BLaER1 (cell line): ENCODE results near the gene FAM117A.

Source experiments
- H3K27ac ChIP-seq: shearing (Covaris generic); formaldehyde crosslinking; 2 replicates; pipeline ENCODE4 v1.8.1; 2022
- H3K27me3 ChIP-seq: shearing (Covaris generic); formaldehyde crosslinking; 2 replicates; pipeline ENCODE4 v1.8.1; 2022
- H3K36me3 ChIP-seq: shearing (Covaris generic); formaldehyde crosslinking; 2 replicates; pipeline ENCODE4 v1.8.1; 2022
- H3K4me1 ChIP-seq: shearing (Covaris generic); formaldehyde crosslinking; 2 replicates; pipeline ENCODE4 v1.8.1; 2022
- H3K4me2 ChIP-seq: shearing (Covaris generic); formaldehyde crosslinking; 2 replicates; pipeline ENCODE4 v1.8.1; 2022
- H3K4me3 ChIP-seq: shearing (Covaris generic); formaldehyde crosslinking; 2 replicates; pipeline ENCODE4 v1.8.1; 2022
- H3K9ac ChIP-seq: shearing (Covaris generic); formaldehyde crosslinking; 2 replicates; pipeline ENCODE4 v1.8.1; 2022
- H3K9me3 ChIP-seq: shearing (Covaris generic); formaldehyde crosslinking; 2 replicates; pipeline ENCODE4 v1.8.1; 2022
- H4K20me1 ChIP-seq: shearing (Covaris generic); formaldehyde crosslinking; 2 replicates; pipeline ENCODE4 v1.8.1; 2022
- Cebpa-rat ChIP-seq: shearing (Covaris generic); IDR thresholded peaks from 2 replicates; pipeline ENCODE4 v1.8.1; 2022

Gene FAM117A, protein sequence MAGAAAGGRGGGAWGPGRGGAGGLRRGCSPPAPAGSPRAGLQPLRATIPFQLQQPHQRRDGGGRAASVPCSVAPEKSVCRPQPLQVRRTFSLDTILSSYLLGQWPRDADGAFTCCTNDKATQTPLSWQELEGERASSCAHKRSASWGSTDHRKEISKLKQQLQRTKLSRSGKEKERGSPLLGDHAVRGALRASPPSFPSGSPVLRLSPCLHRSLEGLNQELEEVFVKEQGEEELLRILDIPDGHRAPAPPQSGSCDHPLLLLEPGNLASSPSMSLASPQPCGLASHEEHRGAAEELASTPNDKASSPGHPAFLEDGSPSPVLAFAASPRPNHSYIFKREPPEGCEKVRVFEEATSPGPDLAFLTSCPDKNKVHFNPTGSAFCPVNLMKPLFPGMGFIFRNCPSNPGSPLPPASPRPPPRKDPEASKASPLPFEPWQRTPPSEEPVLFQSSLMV

DNA sequence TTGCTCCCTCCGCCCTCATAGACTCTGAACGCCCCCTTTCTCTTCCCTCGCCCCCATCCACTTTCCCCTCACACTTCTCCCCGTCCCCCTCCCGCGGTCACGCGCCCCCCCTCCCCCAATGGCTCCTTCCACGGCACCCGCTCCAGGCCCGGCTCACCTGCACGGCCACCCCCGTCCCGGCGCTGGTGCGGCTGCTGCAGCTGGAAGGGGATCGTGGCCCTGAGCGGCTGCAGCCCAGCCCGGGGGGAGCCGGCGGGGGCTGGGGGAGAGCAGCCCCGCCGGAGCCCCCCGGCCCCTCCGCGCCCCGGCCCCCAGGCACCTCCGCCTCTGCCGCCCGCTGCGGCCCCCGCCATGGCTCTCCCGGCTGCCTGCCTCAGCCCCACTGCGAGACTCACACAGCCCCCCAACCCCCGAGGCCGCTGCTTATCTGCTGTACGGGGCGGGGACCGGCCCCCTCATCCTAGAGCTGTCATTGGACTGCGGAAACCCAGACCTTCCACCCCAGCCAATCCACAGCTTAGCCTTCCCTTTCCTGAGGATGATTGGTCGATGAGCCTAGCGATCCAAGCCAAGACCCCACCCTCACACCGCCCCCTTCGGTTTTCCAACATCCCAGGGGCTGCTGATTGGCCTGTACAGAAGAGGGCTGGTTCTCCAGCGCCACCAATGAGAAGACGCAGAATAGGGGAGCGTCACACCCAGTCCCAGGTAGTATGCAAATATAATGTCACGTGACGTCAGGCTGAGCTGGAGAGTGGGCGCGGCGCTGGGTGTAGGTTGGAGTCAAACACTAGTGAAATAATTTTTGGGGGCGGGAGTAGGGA, at the start of gene FAM117A:
FAM117A (minus strand) TSS at position 397 of the 824 bp plus-strand sequence; CDS start at position 353, 44 bp downstream.
- Histone ChIP-seq H3K9me3 (no peaks in the 10 kb centered on the region), H3K4me2 (peak within 1 kb of the TSS; percentile 95), H4K20me1 (peaks cover 46% of the 10 kb centered on the region), H3K4me3 (peak within 1 kb of the TSS; percentile 81), H3K4me1 (peaks cover 63% of the 10 kb centered on the region), H3K36me3 (peaks cover 11% of the 10 kb centered on the region), H3K27ac (peak within 1 kb of the TSS; percentile 65), H3K27me3 (no peaks in the 10 kb centered on the region), H3K9ac (peak within 1 kb of the TSS; percentile 78)
- no peak for TF ChIP-seq Cebpa-rat

DNA sequence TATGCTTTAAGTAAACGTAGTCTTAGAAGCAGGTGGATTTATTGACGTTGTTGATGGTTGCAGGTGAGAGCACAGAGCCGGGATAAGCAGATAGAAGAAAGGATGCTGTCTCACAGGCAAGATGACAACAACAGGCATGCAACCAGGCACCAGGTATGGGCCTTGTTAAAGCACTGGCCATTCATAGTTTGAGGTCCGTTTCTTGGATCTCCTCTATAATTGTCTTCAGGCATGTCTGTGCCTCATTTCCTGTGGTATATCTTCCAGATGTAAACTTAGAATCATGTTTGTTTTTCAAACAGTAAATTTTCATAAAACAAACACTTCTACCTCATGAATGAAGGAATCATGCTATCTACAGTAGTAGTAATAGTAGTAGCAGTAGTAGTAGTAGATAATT, 45.1 kb upstream of the FAM117A start:
- Histone ChIP-seq H3K9me3 (no peaks in the 10 kb centered on the region), H3K27me3 (no peaks in the 10 kb centered on the region), H3K9ac (no peak overlapping the region), H4K20me1 (peaks cover 81% of the 10 kb centered on the region), H3K4me2 (no peak overlapping the region), H3K4me3 (no peak overlapping the region), H3K36me3 (peaks cover 96% of the 10 kb centered on the region), H3K4me1 (peaks cover 18% of the 10 kb centered on the region), H3K27ac (no peak overlapping the region)
- TF ChIP-seq Cebpa-rat, result no peak

DNA sequence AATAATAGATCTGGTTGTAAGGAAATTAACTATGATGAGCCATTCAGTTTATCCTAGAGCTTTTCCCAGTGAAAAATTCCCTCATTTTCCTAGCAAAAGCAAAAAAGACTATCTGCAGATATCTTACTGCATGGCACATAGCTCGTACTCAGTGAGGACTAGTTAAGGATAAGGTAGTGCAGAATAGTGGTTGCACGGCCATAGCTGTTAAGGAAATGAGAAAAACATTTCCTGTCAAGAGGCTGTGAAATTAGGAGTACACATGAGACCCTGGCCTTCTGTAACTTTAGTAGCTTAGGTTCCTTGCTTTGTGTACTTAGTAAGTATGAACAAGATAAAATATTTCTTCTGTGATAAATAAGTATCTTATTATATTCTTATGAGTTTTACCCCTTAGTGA, 34.8 kb upstream of the FAM117A start:
- Histone ChIP-seq H3K9me3 (peaks cover 16% of the 10 kb centered on the region), H3K27me3 (no peaks in the 10 kb centered on the region), H3K4me3 (no peak overlapping the region), H4K20me1 (peaks cover 91% of the 10 kb centered on the region), H3K9ac (no peak overlapping the region), H3K4me2 (no peak overlapping the region), H3K4me1 (peaks cover 4% of the 10 kb centered on the region), H3K36me3 (peaks cover 99% of the 10 kb centered on the region), H3K27ac (no peak overlapping the region)
- no peak for TF ChIP-seq Cebpa-rat

DNA sequence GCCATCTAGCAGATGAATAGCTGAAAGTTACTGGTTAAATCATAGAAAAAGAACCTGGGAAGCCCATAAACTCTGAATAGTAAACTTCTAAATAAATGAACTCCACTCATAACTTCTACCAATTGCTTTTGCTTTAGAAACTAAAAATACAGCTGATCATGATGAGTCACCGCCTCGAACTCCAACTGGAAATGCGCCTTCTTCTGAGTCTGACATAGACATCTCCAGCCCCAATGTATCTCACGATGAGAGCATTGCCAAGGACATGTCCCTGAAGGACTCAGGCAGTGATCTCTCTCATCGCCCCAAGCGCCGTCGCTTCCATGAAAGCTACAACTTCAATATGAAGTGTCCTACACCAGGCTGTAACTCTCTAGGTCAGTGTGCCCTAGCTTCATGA, 34.3 kb upstream of the FAM117A start:
- Histone ChIP-seq H4K20me1 (peaks cover 97% of the 10 kb centered on the region), H3K4me3 (no peak overlapping the region), H3K9me3 (peaks cover 11% of the 10 kb centered on the region), H3K27ac (no peak overlapping the region), H3K9ac (no peak overlapping the region), H3K36me3 (peaks cover 100% of the 10 kb centered on the region), H3K4me2 (no peak overlapping the region), H3K27me3 (no peaks in the 10 kb centered on the region), H3K4me1 (no peaks in the 10 kb centered on the region)
- no peak for TF ChIP-seq Cebpa-rat

DNA sequence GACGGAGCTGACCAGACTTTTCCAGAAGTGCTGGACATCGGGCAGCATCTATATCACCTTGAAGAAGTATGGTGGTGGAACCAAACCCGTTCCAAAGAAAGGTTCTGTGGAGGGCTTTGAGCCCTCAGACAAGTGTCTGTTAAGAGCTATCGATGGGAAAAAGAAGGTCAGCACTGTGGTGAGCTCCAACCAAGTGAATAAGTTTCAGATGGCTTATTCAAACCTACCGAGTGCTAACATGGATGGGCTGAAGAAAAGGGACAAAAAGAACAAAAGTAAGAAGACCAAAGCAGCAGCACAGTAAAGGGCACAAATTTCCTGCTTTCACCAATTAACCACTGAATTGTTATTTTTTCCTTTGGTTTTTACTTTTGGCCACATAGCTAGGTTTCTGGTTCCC, 31.4 kb upstream of the FAM117A start:
- H4K20me1 ChIP-seq, result peaks cover 100% of the 10 kb centered on the region
- peaks cover 4% of the 10 kb centered on the region for H3K4me1 ChIP-seq

DNA sequence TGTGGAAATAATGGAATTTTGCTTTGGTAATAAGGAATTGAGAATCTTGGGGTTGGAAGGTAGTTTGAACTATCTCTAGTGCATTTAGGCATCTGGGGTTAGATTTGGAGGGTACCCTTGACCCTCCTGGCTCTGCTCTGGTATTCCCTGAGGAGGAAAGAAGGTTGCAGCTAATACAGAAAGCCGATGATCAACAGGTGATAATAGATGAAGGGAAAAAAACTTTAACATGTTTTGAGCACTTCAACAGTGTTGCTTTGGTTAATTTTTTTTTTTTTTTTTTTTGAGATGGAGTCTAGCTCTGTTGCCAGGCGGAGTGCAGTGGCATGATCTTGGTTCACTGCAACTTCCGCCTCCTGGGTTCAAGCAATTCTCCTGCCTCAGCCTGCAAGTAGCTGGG, 29.4 kb upstream of the FAM117A start:
- H3K4me1 ChIP-seq, result peaks cover 16% of the 10 kb centered on the region
- H3K4me2 ChIP-seq, result no peak overlapping the region
- H3K9me3 ChIP-seq, result no peaks in the 10 kb centered on the region
- H3K4me3 ChIP-seq, result no peak overlapping the region
- no peak for TF ChIP-seq Cebpa-rat
- no peaks in the 10 kb centered on the region for H3K27me3 ChIP-seq
- H4K20me1 ChIP-seq, result peaks cover 92% of the 10 kb centered on the region
- H3K9ac ChIP-seq, result no peak overlapping the region
- H3K27ac ChIP-seq, result no peak overlapping the region
- H3K36me3 ChIP-seq, result peaks cover 88% of the 10 kb centered on the region

More for the DNA sequence above, 31.4 kb upstream of the FAM117A start:
- TF ChIP-seq Cebpa-rat, result no peak
- no peak overlapping the region for H3K4me3 ChIP-seq
- H3K9me3 ChIP-seq, result no peaks in the 10 kb centered on the region
- no peak overlapping the region for H3K4me2 ChIP-seq
- no peak overlapping the region for H3K9ac ChIP-seq
- H3K27me3 ChIP-seq, result no peaks in the 10 kb centered on the region
- peaks cover 100% of the 10 kb centered on the region for H3K36me3 ChIP-seq
- H3K27ac ChIP-seq, result no peak overlapping the region

DNA sequence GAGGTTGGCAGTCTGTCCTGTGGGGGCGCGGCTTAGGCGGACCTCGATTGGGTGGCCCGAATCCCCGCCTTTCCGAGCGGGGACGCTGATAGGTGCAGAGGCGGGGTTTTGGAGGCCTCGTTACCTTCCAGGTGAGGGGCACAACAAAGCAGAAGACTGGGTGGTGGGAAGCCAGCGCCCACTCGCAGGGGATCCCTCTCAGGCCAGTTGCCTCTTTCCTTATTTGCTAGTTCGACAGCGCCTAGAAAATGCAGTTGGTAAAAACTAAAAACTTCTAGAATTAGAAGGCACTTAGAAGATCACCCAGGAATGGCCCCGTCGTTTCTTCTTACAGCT, 25.3 kb upstream of the FAM117A start:
- Histone ChIP-seq H3K27ac (no peak overlapping the region), H3K36me3 (peaks cover 47% of the 10 kb centered on the region), H3K4me2 (peak overlapping the region; percentile 82), H3K4me3 (peak overlapping the region; percentile 88), H3K27me3 (no peaks in the 10 kb centered on the region), H3K4me1 (peaks cover 47% of the 10 kb centered on the region), H4K20me1 (peaks cover 51% of the 10 kb centered on the region), H3K9me3 (no peaks in the 10 kb centered on the region), H3K9ac (no peak overlapping the region; the same call in 1 of the 2 replicates)
- TF ChIP-seq Cebpa-rat, result no peak

DNA sequence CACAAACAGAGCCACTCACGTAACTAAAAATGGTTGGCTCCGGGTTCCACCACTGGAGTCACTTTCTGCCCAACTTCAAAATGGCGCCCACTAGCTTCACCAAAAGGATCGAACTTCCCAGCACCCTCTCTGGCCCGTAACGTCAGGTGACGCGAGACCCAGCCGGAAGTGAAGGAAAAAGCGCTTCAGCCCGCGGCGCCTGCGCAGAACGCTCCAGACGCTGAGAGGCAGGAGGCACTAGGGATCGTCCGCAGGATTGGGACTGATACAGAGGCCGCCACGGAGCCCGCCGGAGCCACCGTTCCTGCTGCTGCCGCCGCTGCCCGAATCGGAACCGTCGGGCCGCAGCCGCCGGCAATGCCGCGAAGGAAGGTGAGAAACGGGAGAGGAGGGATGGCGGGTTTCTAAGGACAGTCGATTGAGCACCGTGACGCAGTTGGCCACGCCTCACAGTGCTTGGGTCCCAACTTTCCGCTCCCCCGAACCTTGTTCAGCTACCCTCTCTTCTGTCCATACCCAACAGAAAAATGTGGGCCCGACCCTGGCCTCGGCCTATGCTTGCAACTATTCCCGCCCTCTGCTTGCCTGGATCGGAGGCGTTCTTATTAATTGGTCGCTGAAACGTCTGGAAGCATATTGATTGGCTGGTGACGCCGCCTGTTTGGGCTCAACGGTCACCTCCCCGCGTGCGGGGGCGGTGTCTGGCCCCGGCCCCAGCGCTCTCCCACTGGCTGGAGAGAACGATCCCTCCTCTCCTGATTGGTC, 24.7 kb upstream of the FAM117A start, which contains the start of gene KAT7:
KAT7 (plus strand) TSS at position 204 of the 765 bp plus-strand sequence; CDS start at position 358, 154 bp downstream.
- peak within 1 kb of the TSS; percentile 93 for H3K4me2 ChIP-seq
- H4K20me1 ChIP-seq, result peaks cover 46% of the 10 kb centered on the region
- H3K36me3 ChIP-seq, result peaks cover 41% of the 10 kb centered on the region
- no peaks in the 10 kb centered on the region for H3K27me3 ChIP-seq
- TF ChIP-seq Cebpa-rat, result no peak
- peak within 1 kb of the TSS; percentile 97 for H3K9ac ChIP-seq
- peak within 1 kb of the TSS; percentile 97 for H3K27ac ChIP-seq
- H3K4me3 ChIP-seq, result peak within 1 kb of the TSS; percentile 88
- peaks cover 53% of the 10 kb centered on the region for H3K4me1 ChIP-seq
- no peaks in the 10 kb centered on the region for H3K9me3 ChIP-seq

DNA sequence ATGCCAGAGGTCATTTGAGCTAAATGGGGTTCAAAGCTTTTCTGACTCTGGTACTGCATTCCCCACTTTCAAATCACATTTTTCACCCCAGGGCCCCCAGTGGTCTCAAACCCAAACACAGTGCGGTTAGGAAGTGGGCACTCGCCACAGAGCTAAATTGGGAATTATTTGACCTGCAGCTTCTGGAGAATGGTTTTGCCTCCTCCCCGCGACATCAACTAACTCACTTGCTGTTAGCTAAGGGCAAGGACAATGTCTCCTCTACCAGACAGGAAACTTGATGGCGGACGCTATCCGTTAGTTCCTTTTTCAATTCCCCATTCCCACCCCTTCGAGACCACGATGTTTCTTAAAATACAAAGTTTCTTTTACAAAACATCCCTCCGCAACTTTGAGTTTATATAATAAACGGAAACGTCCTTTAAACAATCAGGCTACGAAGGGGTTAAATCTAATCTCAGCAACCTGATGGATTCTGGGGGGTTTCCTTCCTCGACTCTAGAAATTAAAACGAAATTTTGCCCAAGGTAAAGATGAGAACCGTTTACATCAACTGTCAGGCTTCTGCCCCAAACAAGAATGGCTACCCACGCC, 24.1 kb upstream of the FAM117A start:
- H4K20me1 ChIP-seq, result peaks cover 39% of the 10 kb centered on the region
- H3K4me2 ChIP-seq, result peak overlapping the region; percentile 93
- H3K4me1 ChIP-seq, result peaks cover 60% of the 10 kb centered on the region
- peak overlapping the region; percentile 88 for H3K4me3 ChIP-seq
- no peaks in the 10 kb centered on the region for H3K9me3 ChIP-seq
- H3K27me3 ChIP-seq, result no peaks in the 10 kb centered on the region
- peak overlapping the region; percentile 97 for H3K27ac ChIP-seq
- H3K9ac ChIP-seq, result peak overlapping the region; percentile 97
- peaks cover 34% of the 10 kb centered on the region for H3K36me3 ChIP-seq
- TF ChIP-seq Cebpa-rat, result no peak
